Measurements from ENCODE around the gene RHEB. TPM values are rescaled to one million over a fixed set of nuclear protein-coding genes. Genes with fewer than 3 reads are reported as not detected.

RHEB gene, protein sequence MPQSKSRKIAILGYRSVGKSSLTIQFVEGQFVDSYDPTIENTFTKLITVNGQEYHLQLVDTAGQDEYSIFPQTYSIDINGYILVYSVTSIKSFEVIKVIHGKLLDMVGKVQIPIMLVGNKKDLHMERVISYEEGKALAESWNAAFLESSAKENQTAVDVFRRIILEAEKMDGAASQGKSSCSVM
- polyA plus RNA-seq, result 256 and 340 TPM in 2 replicates

GRCh38 chr7:151519765-151520418 is at the start of gene RHEB:
RHEB (minus strand) TSS chr7:151519895; CDS start chr7:151519511, 384 bp downstream.

GRCh38 chr7:151439855-151440798 is 79.6 kb downstream of the RHEB start, which contains the start of gene CRYGN:
CRYGN (minus strand) TSS chr7:151440141; CDS start chr7:151439917, 224 bp downstream.

Other genes with a start within 250 kb of the RHEB start
- 48.8 and 56.7 TPM in 2 replicates for gene NUB1, start 178.1 kb downstream of the RHEB start, polyA plus RNA-seq
- gene WDR86, start 109.9 kb downstream of the RHEB start, polyA plus RNA-seq, result not detected in 2 replicates
- gene CRYGN, start 79.8 kb downstream of the RHEB start, polyA plus RNA-seq, result not detected in 2 replicates